ENCODE results near the gene POU2F3.

POU2F3 gene

DNA sequence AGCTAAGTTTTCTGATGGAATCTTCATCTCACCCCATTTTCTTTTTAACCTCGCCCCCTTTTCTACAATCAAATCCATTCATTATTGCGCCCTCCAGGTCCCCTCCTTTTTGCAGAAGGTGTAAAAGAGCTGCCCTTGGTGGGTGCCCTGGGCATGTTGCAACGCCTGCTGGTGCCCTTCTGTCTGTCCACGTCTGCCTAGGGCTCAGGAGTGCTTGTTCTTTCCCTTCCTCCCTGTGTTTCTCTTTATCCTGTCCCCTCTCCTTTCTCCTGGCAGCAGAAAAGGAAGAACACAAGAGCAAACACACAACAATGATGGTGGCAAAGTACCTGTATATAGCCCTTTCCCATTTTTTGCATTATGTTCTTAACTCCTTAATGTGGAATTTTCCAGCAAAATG is 79.0 kb downstream of the POU2F3 start:
- no peak for DNase-seq (ENCODE audit: low spot score)

DNA sequence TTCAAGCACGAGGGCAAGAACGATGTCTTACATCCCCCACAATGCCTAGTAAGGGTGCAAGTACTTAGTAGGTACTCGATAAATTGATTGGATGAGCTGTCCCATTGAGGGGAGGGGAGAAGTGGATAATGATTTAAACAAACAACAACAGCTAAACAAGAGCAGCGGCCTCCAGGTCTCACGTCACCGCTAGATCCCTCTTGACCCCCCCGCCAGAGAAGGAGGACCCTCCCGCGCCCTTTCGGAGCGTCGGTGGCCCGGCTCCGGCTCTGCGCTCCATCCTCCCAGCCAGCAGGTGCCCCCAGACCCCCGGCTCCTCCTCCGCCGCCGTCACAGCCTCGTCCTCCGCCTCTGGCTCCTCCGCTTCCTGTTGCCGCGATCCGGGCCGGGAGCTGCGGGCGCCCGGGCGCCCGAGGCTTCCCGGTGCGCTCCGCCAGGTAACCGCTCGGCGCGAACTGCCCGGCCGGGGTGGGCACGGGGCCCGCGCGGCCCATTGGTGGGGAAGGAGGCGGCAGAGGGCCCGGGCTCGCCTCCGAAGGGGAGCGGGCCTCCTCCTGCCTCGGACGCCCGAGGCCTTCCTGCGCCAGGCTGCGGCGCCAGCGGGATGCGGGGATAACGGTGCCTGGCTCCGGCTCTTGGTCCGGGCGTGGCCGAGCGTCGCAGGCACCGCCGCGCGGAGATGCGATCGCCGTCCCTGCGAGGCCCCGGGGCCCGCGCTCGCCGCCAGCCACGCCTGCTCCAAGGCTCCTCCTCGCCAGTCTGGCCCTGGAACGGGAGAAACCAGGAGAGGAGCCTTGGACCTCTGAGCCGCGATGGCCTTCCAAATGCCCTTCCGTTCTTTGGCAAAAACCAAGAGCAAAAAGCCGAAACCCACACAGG is 85.2 kb downstream of the POU2F3 start, which contains the start of gene TLCD5:
TSS of gene TLCD5 (plus strand) at position 368 of the 879 bp plus-strand sequence. CDS start 2,143 bp downstream, outside the sequence.
- no peak for DNase-seq (ENCODE audit: low spot score)

DNA sequence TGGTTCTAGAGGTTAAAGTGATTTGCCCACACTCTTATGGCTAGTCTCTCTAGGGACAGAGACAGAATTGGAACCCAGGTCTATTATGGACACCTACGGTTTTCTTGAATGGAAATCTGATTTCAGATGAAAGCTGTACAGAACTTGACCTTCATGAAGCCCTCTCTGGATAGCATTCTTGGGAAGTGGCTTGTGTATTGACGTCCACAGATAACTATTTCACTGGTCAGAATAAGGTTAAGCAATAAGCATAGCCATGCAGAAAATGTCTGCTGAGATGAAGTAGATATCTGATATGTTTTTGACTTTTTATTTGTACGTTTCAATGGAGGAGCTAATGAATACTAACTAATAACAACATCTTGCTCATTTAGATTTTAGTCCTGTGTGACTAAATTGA is 86.3 kb downstream of the POU2F3 start:
- no peak for DNase-seq (ENCODE audit: low spot score)

DNA sequence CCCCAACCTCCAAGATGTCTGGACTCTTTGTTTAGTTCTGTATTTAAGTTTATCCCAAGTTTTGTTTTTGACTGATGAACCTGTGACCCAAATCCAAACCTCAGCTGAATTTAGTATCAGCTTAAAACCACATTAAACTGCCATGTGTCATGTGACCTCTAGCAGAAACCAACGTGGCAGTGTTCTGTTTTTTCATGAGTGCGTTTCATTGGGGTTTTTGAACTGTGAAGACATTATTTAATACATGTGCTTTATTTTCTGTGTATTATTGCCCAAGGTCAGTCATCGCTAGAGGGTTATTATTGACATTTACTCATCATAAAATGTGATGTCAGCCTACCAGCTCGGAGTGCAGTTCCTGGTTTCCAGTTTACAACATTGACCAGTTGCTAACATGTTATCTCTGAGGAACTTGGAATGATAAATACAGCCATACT is 86.9 kb downstream of the POU2F3 start:
- DNase-seq (ENCODE audit: low spot score): no peak

DNA sequence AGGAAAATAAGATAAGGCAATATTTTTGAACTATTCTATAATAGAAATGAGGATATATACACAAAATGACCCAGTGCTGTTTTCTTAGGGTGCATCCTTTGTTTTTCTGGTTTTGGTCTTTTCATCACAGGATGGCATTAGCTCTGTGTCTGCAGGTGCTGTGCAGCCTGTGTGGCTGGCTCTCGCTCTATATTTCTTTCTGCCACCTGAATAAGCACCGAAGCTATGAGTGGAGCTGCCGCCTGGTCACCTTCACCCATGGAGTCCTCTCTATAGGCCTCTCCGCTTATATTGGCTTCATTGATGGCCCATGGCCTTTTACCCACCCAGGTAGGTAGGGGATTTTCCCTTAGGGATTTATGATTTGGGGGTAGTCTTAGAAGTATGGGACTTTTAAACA is 87.4 kb downstream of the POU2F3 start:
- DNase-seq (ENCODE audit: low spot score): no peak

DNA sequence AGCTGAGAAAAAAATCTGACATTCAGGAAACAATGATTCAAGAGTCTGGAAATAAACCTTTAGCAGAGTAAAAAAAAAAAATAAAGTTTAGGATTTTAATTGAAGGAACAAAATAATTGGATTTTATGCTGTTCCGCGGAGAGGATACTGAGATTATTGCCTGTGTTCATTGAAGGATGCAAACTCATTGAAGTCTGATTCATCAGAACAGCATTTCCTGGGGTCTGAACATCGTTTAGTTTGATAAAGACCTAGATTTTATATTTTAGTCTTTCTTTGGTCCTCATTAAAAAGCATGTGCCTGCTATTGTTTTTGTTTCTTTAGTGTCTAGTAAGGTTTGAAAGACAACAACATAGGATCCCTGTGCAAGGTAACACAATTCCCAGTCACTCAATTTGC is 89.6 kb downstream of the POU2F3 start:
- no peak for DNase-seq (ENCODE audit: low spot score)

DNA sequence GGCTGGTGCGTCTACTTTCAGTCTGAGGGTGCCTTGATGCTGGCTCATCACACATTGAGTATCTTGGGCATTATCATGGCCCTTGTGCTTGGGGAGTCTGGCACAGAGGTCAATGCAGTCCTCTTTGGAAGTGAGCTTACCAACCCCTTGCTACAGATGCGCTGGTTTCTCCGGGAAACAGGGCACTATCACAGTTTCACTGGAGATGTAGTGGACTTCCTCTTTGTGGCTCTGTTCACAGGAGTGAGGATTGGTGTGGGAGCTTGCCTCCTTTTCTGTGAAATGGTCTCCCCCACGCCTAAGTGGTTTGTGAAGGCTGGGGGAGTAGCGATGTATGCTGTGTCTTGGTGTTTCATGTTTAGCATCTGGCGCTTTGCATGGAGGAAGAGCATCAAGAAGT is 90.1 kb downstream of the POU2F3 start:
- DNase-seq (ENCODE audit: low spot score): no peak

DNA sequence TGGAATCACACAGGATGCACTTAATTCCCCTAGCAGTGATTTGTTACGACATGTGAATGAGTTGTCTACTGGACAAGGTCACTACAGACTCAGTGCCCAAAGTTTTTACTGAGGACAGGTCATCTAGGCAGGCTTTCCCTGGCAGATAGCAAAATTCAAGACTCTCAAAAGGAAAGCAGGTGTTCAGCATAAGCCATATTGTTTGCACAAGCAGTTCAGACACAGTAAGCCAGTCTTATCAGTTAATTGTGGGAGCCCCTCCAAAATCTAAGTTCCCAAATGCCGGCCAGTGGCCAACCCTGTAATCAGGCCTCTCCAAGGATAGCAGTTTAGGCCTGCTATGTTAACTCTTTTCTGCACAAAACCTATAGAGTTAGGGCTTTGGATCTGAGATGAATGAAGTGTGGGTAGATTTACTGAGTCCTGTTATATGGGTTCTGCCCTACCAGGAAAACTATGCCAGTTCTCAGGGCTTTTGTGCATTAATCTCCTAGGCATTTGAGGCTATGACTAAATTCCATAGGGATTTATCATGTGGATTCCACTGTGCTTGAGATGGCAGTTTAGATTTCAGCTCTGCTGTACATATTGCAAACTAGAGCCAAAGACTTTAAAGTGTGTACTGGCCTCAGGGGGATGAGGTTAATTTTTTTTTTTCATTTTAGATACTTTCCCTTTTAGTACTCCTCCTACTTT is 91.5 kb downstream of the POU2F3 start:
- no peak for DNase-seq (ENCODE audit: low spot score)

DNA sequence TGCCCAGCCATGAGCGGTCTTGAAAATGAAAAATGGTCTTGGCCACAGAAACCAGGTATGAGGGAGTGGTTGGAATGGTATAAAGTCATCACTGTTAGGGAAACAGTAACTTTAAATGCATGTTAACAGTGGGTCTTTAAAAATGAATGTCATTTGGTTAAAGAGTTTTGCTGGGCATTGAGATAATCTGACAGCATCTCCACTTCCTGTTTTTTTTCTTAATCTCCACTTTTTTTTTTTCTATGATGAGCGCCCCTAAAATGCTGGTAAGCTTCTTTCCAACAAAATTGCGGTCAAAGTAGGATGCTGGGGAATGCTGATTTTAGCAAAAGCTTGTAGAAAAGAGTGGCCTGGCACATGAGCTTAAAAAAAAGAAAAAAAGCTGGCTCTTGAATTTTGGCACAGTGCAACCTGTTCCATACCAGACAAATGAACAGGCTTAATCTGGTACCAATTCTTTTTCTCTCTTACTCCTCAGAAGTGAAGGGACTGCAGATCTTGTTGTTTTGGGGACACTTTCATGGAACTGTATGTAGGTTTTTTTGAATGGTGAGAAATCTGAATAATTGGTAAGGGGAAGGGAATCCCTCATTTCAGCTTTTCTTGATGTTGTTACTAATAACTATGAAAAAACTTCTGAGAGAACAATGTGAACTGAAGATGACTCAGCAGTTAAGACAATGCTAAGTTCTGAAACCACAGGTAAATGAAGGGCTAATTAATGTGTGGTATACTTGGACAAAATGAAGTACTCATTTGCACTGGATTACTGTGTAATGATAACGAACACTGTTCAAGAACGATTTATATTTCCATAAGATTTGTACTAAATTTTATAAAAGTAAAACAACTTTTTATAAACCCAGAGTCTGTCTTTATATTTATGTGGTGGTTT is 93.1 kb downstream of the POU2F3 start:
- DNase-seq (ENCODE audit: low spot score): no peak

DNA sequence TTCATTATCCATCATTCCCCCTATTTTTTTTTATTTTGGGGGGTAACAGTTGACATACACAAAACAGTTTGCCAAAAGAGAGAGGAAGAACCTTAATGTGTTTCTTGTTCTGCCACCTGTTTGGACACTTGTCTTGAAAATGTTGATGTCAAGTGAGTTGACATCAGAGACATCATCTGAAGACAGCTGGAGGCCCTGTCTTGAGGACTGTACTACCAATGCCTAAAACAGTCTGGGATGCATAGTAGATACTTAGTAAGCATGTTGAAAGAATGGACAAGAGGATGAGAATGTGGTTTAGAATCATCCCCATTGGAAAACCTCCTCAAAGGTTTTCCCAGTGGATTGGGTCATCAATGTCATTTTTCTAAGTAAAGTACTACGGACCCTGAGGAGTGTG is 93.9 kb downstream of the POU2F3 start:
- peak; percentile 7 for DNase-seq (ENCODE audit: low spot score)

DNA sequence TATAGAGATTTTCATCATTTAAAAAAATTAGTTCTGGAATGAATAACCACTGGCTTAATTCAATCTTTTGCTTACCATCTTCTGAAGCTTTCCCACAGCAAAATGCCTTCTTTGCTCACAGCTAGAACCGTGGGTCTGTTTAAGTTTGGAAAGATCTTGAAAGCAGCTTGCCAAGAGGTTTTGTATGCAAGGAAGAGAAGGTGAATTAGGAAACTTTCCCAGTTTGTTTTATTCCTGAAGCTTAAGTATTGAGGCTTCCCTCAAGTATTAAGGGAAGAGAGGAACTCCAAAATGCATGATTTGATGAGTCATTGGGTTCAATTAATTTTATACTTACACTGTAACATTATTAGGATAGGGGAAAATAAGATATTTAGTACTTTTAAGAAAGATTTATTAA is 94.4 kb downstream of the POU2F3 start:
- peak; percentile 21 for DNase-seq (ENCODE audit: low spot score)

DNA sequence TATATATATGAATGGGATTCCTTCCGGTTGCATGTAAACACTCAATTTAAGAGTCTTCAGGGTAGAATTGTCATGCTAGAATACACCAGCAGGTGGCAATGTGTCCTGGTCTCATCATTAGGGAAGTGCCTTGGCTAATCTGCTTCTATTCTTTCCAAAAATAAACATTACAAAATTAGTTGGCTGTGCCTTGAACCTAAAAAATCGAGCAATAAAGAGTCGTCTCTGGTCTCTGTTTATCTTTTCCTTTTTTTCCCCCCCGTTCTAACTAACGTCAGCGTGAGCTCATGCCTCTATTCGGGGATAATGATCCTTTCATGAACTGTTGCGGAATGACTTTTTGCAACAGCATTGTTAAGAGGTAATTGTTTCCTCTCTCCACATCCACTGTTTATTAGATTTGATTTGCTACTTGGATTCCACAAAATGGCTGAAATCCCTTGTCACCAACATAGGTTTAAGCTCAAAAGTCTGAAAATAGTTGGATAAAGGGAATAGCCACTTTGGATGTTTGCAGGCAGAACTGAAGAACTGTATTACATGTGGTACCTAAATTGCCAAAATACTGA is 95.0 kb downstream of the POU2F3 start:
- DNase-seq (ENCODE audit: low spot score): peak; percentile 91

DNA sequence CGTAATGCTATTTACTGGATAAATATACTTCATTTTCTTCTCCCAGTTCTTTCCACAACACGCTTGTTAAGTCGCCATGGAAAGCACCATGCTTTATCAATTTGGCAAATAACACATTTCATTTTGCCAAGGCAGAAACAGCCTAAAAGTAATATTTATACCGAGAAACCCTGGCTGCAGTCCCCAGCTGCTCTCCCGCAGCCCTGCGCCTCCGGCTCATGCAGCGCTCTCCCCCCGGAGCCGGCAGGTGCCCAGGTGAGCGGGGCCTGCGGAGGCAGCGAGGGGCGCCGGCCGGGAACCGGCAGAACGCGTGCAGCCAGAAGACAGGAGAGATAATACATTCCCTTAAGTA is 95.6 kb downstream of the POU2F3 start:
- DNase-seq (ENCODE audit: low spot score): no peak

DNA sequence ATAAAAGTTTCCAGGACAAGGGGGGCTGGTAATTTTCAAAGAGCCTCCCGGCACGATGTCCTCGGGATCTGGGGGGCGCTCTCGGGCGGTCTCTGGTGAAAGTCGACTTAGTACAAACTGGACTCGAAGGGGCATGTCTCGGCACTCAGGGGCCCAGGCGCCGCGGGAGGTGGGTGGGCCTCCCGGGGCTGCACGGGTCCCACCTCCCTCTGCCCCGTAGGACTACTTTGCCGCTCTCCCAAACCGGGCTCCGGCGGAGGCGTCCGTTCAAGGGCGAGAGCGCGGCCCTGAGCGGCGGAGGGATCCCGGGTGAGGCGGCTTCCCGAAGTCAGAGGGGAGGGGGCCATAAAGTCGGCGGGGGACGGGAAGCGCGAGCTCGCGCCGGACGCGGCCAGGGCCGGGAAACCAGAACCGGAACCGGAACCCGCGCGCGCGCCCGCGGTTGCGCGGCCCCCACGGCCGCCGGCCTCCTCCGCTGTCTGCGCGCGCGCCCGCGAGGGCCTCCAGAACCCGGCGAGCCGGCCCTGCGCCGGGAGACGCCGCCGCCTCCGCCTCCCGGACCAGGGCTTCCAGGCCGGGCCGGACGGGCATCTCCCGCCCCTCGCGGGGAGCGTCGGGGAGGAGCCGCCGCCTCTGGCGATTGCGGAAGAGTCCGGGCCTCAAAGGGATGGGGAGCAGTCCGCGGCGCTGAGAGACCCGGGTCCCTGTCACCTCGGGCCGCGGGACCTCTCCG is 96.1 kb downstream of the POU2F3 start, which contains the start of gene ARHGEF12:
TSS of gene ARHGEF12 (plus strand) at position 506 of the 733 bp plus-strand sequence. CDS start 831 bp downstream, outside the sequence.
- peak; percentile 89 for DNase-seq (ENCODE audit: low spot score)

DNA sequence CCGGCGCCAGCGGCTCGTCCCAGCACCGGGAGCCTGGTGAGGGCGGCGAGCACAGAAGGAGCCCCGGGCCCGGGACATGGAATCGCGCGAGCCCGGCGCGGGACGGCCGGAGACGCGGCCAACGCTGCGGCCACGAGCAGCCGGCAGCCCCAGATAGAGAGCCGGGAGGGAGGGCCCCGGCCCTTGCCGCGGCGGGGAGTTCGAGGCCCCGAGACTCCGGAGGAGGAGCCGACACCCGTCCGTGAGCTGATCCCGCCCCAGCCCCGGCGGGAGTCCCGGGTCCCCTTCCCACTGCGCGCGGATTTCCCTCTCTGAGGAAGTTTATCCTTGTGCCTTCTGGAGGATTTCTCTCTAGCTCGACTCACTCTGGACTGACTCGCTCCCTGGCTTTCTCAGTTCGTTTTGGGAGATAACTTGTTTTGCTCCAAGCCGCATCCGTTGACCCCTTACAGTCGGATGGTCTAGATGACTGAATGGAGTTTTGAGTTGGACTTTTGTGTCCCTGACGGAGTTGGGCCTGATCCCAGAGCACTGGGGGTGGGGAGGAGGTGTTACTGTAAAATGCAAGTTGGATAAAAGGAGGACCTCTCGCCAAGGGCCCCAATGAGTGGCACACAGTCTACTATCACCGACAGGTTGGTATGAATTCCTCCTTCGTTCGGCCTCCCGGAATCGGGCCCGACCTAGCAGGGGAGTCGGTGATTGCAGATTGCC is 96.9 kb downstream of the POU2F3 start:
- no peak for DNase-seq (ENCODE audit: low spot score)

DNA sequence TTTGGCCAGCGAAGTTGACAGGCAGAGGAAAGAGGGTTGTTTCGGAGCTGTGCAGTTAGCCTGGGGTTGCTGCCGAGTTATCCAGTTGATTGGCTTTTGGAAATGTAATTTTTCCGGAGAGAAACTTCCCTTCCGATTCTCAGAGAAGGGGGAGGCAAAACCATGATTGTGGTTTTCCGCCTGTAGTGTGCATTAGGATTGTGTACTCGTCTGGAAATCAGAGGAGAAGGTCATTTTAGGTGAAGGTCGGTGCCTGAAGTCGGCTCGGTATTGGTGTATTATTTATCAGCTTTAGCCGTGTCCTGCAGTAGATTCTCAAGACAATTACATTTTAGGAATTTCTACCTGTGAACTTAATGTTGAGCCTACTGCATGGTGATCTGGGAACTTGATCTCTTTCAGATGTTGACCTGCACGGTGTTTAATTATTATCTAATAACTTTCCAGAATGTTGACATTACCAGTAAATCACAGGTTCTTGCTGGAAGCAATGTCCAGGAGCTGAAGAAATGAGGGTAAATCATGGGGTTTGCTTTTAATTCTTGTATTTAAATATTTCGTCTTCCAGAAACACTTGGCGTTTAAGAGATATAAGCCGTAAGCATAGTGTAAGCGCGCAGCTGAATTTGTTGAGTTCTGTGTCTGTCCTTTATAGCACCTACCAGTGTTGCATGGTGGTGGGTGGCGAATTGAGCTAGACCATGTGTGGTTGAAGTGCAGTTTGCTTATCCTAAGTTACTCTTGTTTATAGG is 97.6 kb downstream of the POU2F3 start:
- DNase-seq (ENCODE audit: low spot score): peak; percentile 80

DNA sequence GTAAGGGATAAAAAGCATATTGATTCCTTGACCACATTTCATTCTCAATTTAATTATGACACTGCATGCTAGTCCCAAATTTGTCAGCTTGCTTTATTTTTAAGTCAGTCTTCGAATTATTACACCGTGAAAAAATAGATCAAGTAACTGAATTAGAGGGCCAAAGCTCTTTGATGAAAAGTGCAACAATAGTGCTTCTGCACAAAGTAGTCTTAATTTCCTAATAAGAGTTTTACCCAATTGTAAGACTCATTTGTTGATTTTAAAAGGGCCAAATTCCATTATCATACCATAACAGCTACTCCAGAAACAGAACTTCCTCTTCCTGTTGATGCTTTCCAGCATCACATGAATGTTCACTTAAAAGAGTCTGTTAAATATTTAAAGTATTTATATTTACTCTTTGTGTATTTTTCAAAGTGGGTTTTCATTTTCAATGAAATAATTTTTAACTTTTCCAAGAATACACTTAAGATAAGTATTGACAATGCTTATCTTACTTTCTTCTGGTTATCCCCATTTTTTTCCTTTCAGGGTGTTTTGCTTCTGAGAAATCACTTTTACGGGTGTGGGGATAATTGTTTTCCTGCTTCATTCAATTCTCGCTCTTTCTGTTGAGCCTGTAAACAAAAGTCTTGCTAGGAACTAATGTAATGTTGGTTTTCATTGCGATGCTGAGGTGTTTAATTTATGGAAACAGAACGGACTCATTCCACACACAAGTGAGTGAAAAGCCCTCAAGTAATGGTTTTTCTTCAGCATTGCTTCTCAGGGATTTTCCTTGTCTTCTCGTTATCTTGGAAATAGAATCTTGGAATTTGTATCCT is 98.4 kb downstream of the POU2F3 start:
- DNase-seq (ENCODE audit: low spot score): peak; percentile 79

DNA sequence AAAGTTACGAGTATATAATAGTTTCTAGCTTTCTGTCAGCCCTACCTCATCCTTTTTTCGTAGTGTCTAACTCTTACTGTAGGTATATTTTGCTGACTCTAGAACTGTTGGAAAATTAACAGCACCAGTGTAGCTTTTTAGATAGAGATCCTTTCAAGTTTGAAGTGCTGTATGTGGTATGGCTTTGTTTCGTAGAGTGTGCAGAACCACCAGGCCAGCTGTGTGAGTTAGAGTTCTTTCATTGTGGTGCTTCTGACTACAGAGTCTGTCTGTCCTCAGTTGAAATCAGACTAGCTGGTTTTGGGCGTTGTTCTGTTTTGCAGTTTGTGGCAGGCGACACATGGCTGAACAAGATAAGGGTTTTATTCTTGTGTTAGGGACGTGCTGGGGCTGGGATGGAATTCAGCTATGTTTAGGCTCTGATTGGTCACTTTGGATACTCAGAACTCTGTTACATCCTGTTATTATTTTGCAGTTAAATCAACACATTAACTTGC is 99.5 kb downstream of the POU2F3 start:
- DNase-seq (ENCODE audit: low spot score): peak; percentile 95

DNA sequence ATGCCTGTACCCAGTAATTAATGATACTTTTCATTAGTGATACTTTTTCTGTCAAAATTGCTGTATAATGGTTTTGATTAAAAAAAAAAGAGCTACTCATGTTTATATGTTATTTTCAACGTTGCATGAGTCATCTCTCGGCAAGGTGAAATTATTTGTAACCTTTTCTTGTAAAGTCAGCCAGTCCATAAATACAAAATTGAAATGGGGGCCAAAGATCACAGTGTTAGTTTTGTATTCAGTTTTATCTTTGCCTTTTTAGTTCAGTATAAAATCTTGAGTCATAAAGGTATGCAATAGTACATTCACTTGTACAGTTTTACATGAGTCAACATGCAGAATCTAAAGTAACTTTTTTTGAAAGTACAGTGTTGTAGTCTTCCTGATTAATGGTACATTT is 100.6 kb downstream of the POU2F3 start:
- peak; percentile 87 for DNase-seq (ENCODE audit: low spot score)

Data from hematopoietic multipotent progenitor cell treated with erythropoietin and hydrocortisone succinate and interleukin-3 and kit ligand, for 17 days (in vitro differentiated cells).